Measurements from ENCODE around the gene ALDH1L1. TPM values are rescaled to one million over a fixed set of nuclear protein-coding genes. Genes with fewer than 3 reads are reported as not detected.

ALDH1L1 gene
- total RNA-seq, 1 donor from 2014 or later, result 0.06 TPM

- DNase-seq (ENCODE audit: low read depth), result no peak
These were observed 4.1 kb upstream of the ALDH1L1 start for GRCh38 chr3:126184465-126185000.

GRCh38 chr3:126181398-126181725 lies 976 bp upstream of the ALDH1L1 start:
- H3K4me3 ChIP-seq (ENCODE audit: low read depth, low read length), result peak overlapping the region; percentile 70
- no peak for DNase-seq (ENCODE audit: low read depth)
- no peak for TF ChIP-seq CTCF (conservative IDR thresholded peaks at IDR 0.05; ENCODE audit: low read depth, low read length)

More at GRCh38 chr3:126184465-126185000, 4.1 kb upstream of the ALDH1L1 start:
- no peak overlapping the region for H3K4me3 ChIP-seq (ENCODE audit: low read depth, low read length)
- no peak for TF ChIP-seq CTCF (conservative IDR thresholded peaks at IDR 0.05; ENCODE audit: low read depth, low read length)

- no peak for TF ChIP-seq CTCF (conservative IDR thresholded peaks at IDR 0.05; ENCODE audit: low read depth, low read length)
- DNase-seq (ENCODE audit: low read depth), result no peak
- peak overlapping the region; percentile 70 for H3K4me3 ChIP-seq (ENCODE audit: low read depth, low read length)
These were observed 435 bp downstream of the ALDH1L1 start for GRCh38 chr3:126179825-126180476.

- TF ChIP-seq CTCF (conservative IDR thresholded peaks at IDR 0.05; ENCODE audit: low read depth, low read length), result no peak
- no peak for DNase-seq (ENCODE audit: low read depth)
- H3K4me3 ChIP-seq (ENCODE audit: low read depth, low read length), result peak overlapping the region; percentile 6
These were observed 10.2 kb downstream of the ALDH1L1 start for GRCh38 chr3:126170073-126170777.

DNA sequence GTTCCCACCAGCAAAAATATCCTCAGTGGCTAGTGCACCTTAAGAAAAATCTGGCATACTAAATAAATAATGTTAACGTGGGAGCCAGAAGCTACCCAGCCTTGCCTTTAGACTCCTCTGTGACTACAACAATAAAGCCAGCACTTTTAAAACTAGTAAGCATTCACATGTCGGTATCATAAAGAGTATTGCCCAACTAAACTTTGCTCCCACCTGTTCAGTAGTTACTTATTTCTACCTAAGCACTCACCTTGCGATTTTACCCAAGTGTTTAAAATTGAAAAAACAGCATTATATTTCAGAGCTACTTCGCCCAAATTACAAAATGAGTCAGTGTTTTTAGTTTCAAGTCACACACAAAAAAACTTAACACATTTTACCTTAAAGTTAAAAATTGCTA lies 12.8 kb downstream of the ALDH1L1 start:
- peak overlapping the region; percentile 4 for H3K4me3 ChIP-seq (ENCODE audit: low read depth, low read length)
- no peak for TF ChIP-seq CTCF (conservative IDR thresholded peaks at IDR 0.05; ENCODE audit: low read depth, low read length)
- DNase-seq (ENCODE audit: low read depth), result no peak

GRCh38 chr3:126166009-126166408 lies 14.4 kb downstream of the ALDH1L1 start:
- no peak overlapping the region for H3K4me3 ChIP-seq (ENCODE audit: low read depth, low read length)
- DNase-seq (ENCODE audit: low read depth), result no peak
- no peak for TF ChIP-seq CTCF (conservative IDR thresholded peaks at IDR 0.05; ENCODE audit: low read depth, low read length)
